ENCODE measurements around the gene PRLR.
"Not testable (repeated sequence)": the region's sequence is repeated elsewhere in the genome, so short reads cannot be mapped to it uniquely, and the experiment has no call there.

The PRLR gene

GRCh38 chr5:35112300-35112699 is 118.0 kb downstream of the PRLR start:
- Histone ChIP-seq H3K9ac (ENCODE audit: low read depth, low read length) (no peak overlapping the region), H3K27ac (ENCODE audit: low read length) (no peak overlapping the region), H3K4me2 (ENCODE audit: insufficient read depth, low read length) (no peak overlapping the region), H4K20me1 (ENCODE audit: insufficient read depth, low read length) (no peaks in the 10 kb centered on the region), H3K4me1 (ENCODE audit: insufficient read depth, low read length) (no peaks in the 10 kb centered on the region), H3K36me3 (ENCODE audit: insufficient read depth, low read length) (no peaks in the 10 kb centered on the region), H2AFZ (ENCODE audit: low read depth, low read length) (no peak overlapping the region), H3K79me2 (ENCODE audit: insufficient read depth, low read length) (no peaks in the 10 kb centered on the region), H3K4me3 (ENCODE audit: low read depth in 1 of 2, low read length in 2 of 2) (no peak overlapping the region), H3K27me3 (ENCODE audit: insufficient read depth, low read length, poor library complexity) (peaks cover 3% of the 10 kb centered on the region), H3K9me3 (ENCODE audit: insufficient read depth, low read length, severe bottlenecking) (no peaks in the 10 kb centered on the region)
- ATAC-seq (ENCODE audit: insufficient read depth, low read depth) (no peak), DNase-seq (no peak)
- TF ChIP-seq CTCF (IDR thresholded peaks at IDR 0.05; ENCODE audit: borderline replicate concordance, extremely low read depth, low read length, poor library complexity, severe bottlenecking) = no peak
- TF ChIP-seq EZH2 (IDR thresholded peaks at IDR 0.05; ENCODE audit: borderline replicate concordance, low read depth, low read length, severe bottlenecking) = no peak

GRCh38 chr5:35104550-35104949 is 125.7 kb downstream of the PRLR start:
- not testable (repeated sequence) for H3K27ac ChIP-seq (ENCODE audit: low read length); H3K4me2 ChIP-seq (ENCODE audit: insufficient read depth, low read length); H3K4me3 ChIP-seq (ENCODE audit: low read depth in 1 of 2, low read length in 2 of 2); H3K27me3 ChIP-seq (ENCODE audit: insufficient read depth, low read length, poor library complexity); ATAC-seq (ENCODE audit: insufficient read depth, low read depth); H4K20me1 ChIP-seq (ENCODE audit: insufficient read depth, low read length); DNase-seq; H3K36me3 ChIP-seq (ENCODE audit: insufficient read depth, low read length); H2AFZ ChIP-seq (ENCODE audit: low read depth, low read length); H3K9me3 ChIP-seq (ENCODE audit: insufficient read depth, low read length, severe bottlenecking); H3K9ac ChIP-seq (ENCODE audit: low read depth, low read length); H3K4me1 ChIP-seq (ENCODE audit: insufficient read depth, low read length); H3K79me2 ChIP-seq (ENCODE audit: insufficient read depth, low read length)

- H3K27me3 ChIP-seq (ENCODE audit: insufficient read depth, low read length, poor library complexity) = peaks cover 3% of the 10 kb centered on the region
- H3K4me2 ChIP-seq (ENCODE audit: insufficient read depth, low read length) = no peak overlapping the region
- H3K9ac ChIP-seq (ENCODE audit: low read depth, low read length) = no peak overlapping the region
- ATAC-seq (ENCODE audit: insufficient read depth, low read depth) = no peak
- no peak overlapping the region for H3K4me3 ChIP-seq (ENCODE audit: low read depth in 1 of 2, low read length in 2 of 2)
- H2AFZ ChIP-seq (ENCODE audit: low read depth, low read length) = no peak overlapping the region
- H3K36me3 ChIP-seq (ENCODE audit: insufficient read depth, low read length) = no peaks in the 10 kb centered on the region
- DNase-seq = no peak
- no peaks in the 10 kb centered on the region for H4K20me1 ChIP-seq (ENCODE audit: insufficient read depth, low read length)
- no peaks in the 10 kb centered on the region for H3K9me3 ChIP-seq (ENCODE audit: insufficient read depth, low read length, severe bottlenecking)
- H3K4me1 ChIP-seq (ENCODE audit: insufficient read depth, low read length) = no peaks in the 10 kb centered on the region
- TF ChIP-seq CTCF (IDR thresholded peaks at IDR 0.05; ENCODE audit: borderline replicate concordance, extremely low read depth, low read length, poor library complexity, severe bottlenecking) = no peak
- TF ChIP-seq EZH2 (IDR thresholded peaks at IDR 0.05; ENCODE audit: borderline replicate concordance, low read depth, low read length, severe bottlenecking) = no peak
- H3K79me2 ChIP-seq (ENCODE audit: insufficient read depth, low read length) = no peaks in the 10 kb centered on the region
- no peak overlapping the region for H3K27ac ChIP-seq (ENCODE audit: low read length)
These were observed 126.5 kb downstream of the PRLR start for GRCh38 chr5:35103637-35104299.

GRCh38 chr5:35101720-35102119 is 128.6 kb downstream of the PRLR start:
- H3K4me2 ChIP-seq (ENCODE audit: insufficient read depth, low read length); H3K4me1 ChIP-seq (ENCODE audit: insufficient read depth, low read length); ATAC-seq (ENCODE audit: insufficient read depth, low read depth); H3K36me3 ChIP-seq (ENCODE audit: insufficient read depth, low read length); H3K27me3 ChIP-seq (ENCODE audit: insufficient read depth, low read length, poor library complexity); H3K27ac ChIP-seq (ENCODE audit: low read length); H3K4me3 ChIP-seq (ENCODE audit: low read depth in 1 of 2, low read length in 2 of 2); H2AFZ ChIP-seq (ENCODE audit: low read depth, low read length); H3K79me2 ChIP-seq (ENCODE audit: insufficient read depth, low read length); H4K20me1 ChIP-seq (ENCODE audit: insufficient read depth, low read length); H3K9ac ChIP-seq (ENCODE audit: low read depth, low read length); DNase-seq; H3K9me3 ChIP-seq (ENCODE audit: insufficient read depth, low read length, severe bottlenecking): not testable (repeated sequence)
